Hematopoietic multipotent progenitor cell treated with erythropoietin and hydrocortisone succinate and interleukin-3 and kit ligand, for 4 days (in vitro differentiated cells): Measurements from ENCODE around the gene HPSE.
"Not testable (repeated sequence)": the region's sequence is repeated elsewhere in the genome, so short reads cannot be mapped to it uniquely, and the experiment has no call there.

Experiments used
- DNase-seq: peaks from one replicate; pipeline ENCODE4 v3.0.0-alpha.2; 2015

Gene HPSE

GRCh38 chr4:83331956-83332355, 2.7 kb downstream of the HPSE start:
- peak; percentile 45 for DNase-seq

- DNase-seq = no peak
Measured at GRCh38 chr4:83329521-83330110, 5.0 kb downstream of the HPSE start.

- peak; percentile 49 for DNase-seq
Measured at GRCh38 chr4:83328521-83329187, 6.0 kb downstream of the HPSE start.

GRCh38 chr4:83326546-83326945, 8.1 kb downstream of the HPSE start:
- no peak for DNase-seq

- not testable (repeated sequence) for DNase-seq
Measured at GRCh38 chr4:83325306-83325705, 9.3 kb downstream of the HPSE start.

GRCh38 chr4:83323136-83323535, 11.5 kb downstream of the HPSE start:
- DNase-seq = no peak

- DNase-seq = peak; percentile 92
Measured at GRCh38 chr4:83320548-83320947, 14.1 kb downstream of the HPSE start.

GRCh38 chr4:83318666-83319065, 16.0 kb downstream of the HPSE start:
- DNase-seq = peak; percentile 49

- no peak for DNase-seq
Measured at GRCh38 chr4:83317671-83318070, 17.0 kb downstream of the HPSE start.

- peak; percentile 52 for DNase-seq
Measured at GRCh38 chr4:83316459-83317165, 18.0 kb downstream of the HPSE start.

- DNase-seq = no peak
Measured at GRCh38 chr4:83315341-83315870, 19.2 kb downstream of the HPSE start.

- no peak for DNase-seq
Measured at GRCh38 chr4:83308672-83309071, 26.0 kb downstream of the HPSE start.

- no peak for DNase-seq
Measured at GRCh38 chr4:83307920-83308319, 26.7 kb downstream of the HPSE start.

- no peak for DNase-seq
Measured at GRCh38 chr4:83305187-83305586, 29.5 kb downstream of the HPSE start.

- DNase-seq = peak; percentile 59
Measured at GRCh38 chr4:83297548-83298260, 36.9 kb downstream of the HPSE start.

GRCh38 chr4:83293305-83294046, 41.2 kb downstream of the HPSE start:
- no peak for DNase-seq

GRCh38 chr4:83290059-83290774, 44.4 kb downstream of the HPSE start:
- not testable (repeated sequence) for DNase-seq

- DNase-seq = not testable (repeated sequence)
Measured at GRCh38 chr4:83288381-83288780, 46.3 kb downstream of the HPSE start.

GRCh38 chr4:83285055-83285407, 49.6 kb downstream of the HPSE start:
- DNase-seq = peak; percentile 89

GRCh38 chr4:83284193-83285054, 50.2 kb downstream of the HPSE start, which contains the start of gene COQ2:
COQ2 (minus strand) TSS chr4:83284798; CDS start chr4:83284764, 34 bp downstream.
- peak; percentile 97 for DNase-seq

GRCh38 chr4:83283181-83283580, 51.5 kb downstream of the HPSE start:
- DNase-seq = no peak
